Loucy (cell line): ENCODE results near the gene MOCS1.

Experiments used
- H2AFZ ChIP-seq: fragments of 200-600 bp; sonication (generic); 2 replicates; pipeline ENCODE4 v1.6.0; 2016; ENCODE audit warnings: antibody characterized with exemption, mild to moderate bottlenecking, low read length, moderate library complexity
- H3F3A ChIP-seq: fragments of 200-600 bp; 2 replicates; pipeline ENCODE4 v1.6.0; 2016; ENCODE audit warnings: antibody characterized with exemption, low read depth, mild to moderate bottlenecking
- H3K27me3 ChIP-seq: fragments of 200-600 bp; sonication (generic); 2 replicates; pipeline ENCODE4 v1.6.1; 2014; ENCODE audit warnings: low read length, mild to moderate bottlenecking; ENCODE audit not compliant: insufficient read depth, poor library complexity, severe bottlenecking
- H3K36me3 ChIP-seq: fragments of 200-600 bp; sonication (generic); 2 replicates; pipeline ENCODE4 v1.6.1; 2016; ENCODE audit warnings: low read length; ENCODE audit not compliant: insufficient read depth
- H3K4me1 ChIP-seq: fragments of 200-600 bp; sonication (generic); 2 replicates; pipeline ENCODE4 v1.5.1; 2014; ENCODE audit warnings: low read length, mild to moderate bottlenecking; ENCODE audit not compliant: insufficient read depth, poor library complexity, severe bottlenecking
- H3K4me2 ChIP-seq: fragments of 200-600 bp; sonication (generic); 2 replicates; pipeline ENCODE4 v1.6.0; 2014; ENCODE audit warnings: antibody characterized with exemption, low read length, low read depth, mild to moderate bottlenecking; ENCODE audit not compliant: poor library complexity, severe bottlenecking
- H3K4me3 ChIP-seq: fragments of 200-600 bp; sonication (generic); 2 replicates; pipeline ENCODE4 v1.5.1; 2014; ENCODE audit warnings: low read length, mild to moderate bottlenecking, mixed read lengths; ENCODE audit not compliant: poor library complexity, severe bottlenecking
- H3K79me2 ChIP-seq: fragments of 200-600 bp; sonication (generic); 2 replicates; pipeline ENCODE4 v1.6.1; 2014; ENCODE audit warnings: low read length; ENCODE audit not compliant: insufficient read depth
- H3K9ac ChIP-seq: fragments of 200-600 bp; sonication (generic); 2 replicates; pipeline ENCODE4 v1.6.0; 2014; ENCODE audit warnings: mild to moderate bottlenecking, low read depth, low read length, moderate library complexity; ENCODE audit not compliant: poor library complexity, severe bottlenecking
- H3K9me2 ChIP-seq: fragments of 200-600 bp; sonication (generic); replicated peaks from 2 replicates; pipeline ENCODE4 v1.6.1; 2016; ENCODE audit warnings: low read depth, low read length, mixed read lengths
- H3K9me3 ChIP-seq: fragments of 200-600 bp; sonication (generic); 2 replicates; pipeline ENCODE4 v1.6.1; 2014; ENCODE audit warnings: mild to moderate bottlenecking, antibody characterized with exemption, low read length, low read depth; ENCODE audit not compliant: insufficient read depth
- H4K20me1 ChIP-seq: fragments of 200-600 bp; sonication (generic); 2 replicates; pipeline ENCODE4 v1.6.0; 2014; ENCODE audit warnings: antibody characterized with exemption, low read length, mild to moderate bottlenecking; ENCODE audit not compliant: insufficient read depth, poor library complexity, severe bottlenecking
- EZH2phosphoT487 ChIP-seq: fragments of 200-600 bp; IDR thresholded peaks from 2 replicates; pipeline ENCODE4 v1.6.1; 2018; ENCODE audit warnings: antibody characterized with exemption, mild to moderate bottlenecking, moderate library complexity, borderline replicate concordance
- TF ChIP-seq, protein P1 (sequence below): fragments of 200-600 bp; sonication (generic); conservative IDR thresholded peaks from 2 replicates; pipeline ENCODE4 v1.5.1; 2014; ENCODE audit warnings: mild to moderate bottlenecking, antibody characterized with exemption, low read length

MOCS1 gene

DNA sequence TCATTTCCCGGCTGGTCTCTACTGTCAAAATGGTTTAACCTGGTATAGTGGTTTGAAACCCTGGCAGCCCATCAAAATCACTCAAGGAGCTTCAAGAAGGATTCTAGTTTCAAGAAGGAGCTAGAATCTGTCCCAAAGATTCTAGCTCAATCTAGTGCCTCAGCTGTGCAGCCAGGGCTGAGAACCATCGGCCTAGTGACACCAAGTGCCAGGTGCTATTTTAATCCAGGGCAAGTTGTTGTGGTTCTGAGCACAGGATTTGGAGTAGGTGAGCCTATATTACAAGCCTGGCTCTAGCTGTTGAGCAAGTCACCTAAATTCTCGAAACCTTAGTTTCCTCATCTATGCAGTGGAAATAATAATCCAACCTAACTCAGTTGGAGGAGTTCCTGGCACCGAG, 3.7 kb downstream of the MOCS1 start:
- Histone ChIP-seq H2AFZ (no peak overlapping the region), H3K79me2 (no peaks in the 10 kb centered on the region), H3K4me1 (peaks cover 17% of the 10 kb centered on the region), H3K9me3 (no peaks in the 10 kb centered on the region), H3K36me3 (no peaks in the 10 kb centered on the region), H3K9me2 (no peaks in the 10 kb centered on the region), H4K20me1 (no peaks in the 10 kb centered on the region), H3F3A (no peaks in the 10 kb centered on the region), H3K4me2 (no peak overlapping the region), H3K27me3 (no peaks in the 10 kb centered on the region), H3K4me3 (no peak overlapping the region), H3K9ac (no peak overlapping the region)
- TF ChIP-seq, protein P1, sequence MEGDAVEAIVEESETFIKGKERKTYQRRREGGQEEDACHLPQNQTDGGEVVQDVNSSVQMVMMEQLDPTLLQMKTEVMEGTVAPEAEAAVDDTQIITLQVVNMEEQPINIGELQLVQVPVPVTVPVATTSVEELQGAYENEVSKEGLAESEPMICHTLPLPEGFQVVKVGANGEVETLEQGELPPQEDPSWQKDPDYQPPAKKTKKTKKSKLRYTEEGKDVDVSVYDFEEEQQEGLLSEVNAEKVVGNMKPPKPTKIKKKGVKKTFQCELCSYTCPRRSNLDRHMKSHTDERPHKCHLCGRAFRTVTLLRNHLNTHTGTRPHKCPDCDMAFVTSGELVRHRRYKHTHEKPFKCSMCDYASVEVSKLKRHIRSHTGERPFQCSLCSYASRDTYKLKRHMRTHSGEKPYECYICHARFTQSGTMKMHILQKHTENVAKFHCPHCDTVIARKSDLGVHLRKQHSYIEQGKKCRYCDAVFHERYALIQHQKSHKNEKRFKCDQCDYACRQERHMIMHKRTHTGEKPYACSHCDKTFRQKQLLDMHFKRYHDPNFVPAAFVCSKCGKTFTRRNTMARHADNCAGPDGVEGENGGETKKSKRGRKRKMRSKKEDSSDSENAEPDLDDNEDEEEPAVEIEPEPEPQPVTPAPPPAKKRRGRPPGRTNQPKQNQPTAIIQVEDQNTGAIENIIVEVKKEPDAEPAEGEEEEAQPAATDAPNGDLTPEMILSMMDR, result no peak
- TF ChIP-seq EZH2phosphoT487, result no peak

DNA sequence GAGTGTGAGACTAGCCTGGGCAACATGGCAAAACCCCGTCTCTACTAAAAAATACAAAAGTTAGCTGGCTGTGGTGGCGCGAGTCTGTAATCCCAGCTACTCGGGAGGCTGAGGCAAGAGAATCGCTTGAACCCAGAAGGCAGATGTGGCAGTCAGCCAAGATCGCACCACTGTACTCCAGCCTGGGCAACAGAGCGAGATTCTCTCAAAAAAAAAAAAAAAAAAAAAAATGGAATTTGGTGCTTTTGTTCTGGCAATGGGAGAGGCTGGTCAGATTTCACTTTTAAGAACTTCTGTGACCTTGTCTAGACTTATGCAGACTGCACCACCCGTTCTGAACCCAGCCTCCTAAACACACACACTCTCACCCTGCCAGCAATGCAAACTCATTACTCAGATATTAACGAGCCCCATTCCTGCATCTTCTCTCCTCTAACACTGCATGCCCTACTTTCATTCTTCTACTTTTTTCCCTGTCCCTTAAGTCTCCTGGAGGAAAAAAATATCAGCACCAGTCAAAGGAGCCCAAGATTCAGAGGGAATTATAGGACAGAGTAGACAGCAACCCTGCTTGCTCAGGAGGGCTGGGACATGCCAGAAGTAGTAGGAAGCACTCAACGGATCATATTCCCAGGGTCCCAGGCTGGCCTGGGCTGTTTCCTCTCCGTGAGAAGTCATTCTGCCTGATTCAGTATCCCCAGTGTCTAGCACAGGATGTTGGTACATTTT, 4.4 kb downstream of the MOCS1 start:
- Histone ChIP-seq H3K4me3 (no peak overlapping the region), H3K36me3 (no peaks in the 10 kb centered on the region), H3K9me3 (no peaks in the 10 kb centered on the region), H3K79me2 (no peaks in the 10 kb centered on the region), H3K9ac (peak overlapping the region; percentile 12), H3K27me3 (no peaks in the 10 kb centered on the region), H3F3A (no peaks in the 10 kb centered on the region), H3K4me1 (peaks cover 17% of the 10 kb centered on the region), H3K4me2 (peak overlapping the region; percentile 30), H2AFZ (no peak overlapping the region), H3K9me2 (no peaks in the 10 kb centered on the region), H4K20me1 (no peaks in the 10 kb centered on the region)
- TF ChIP-seq EZH2phosphoT487, result no peak
- TF ChIP-seq, protein P1, result no peak

DNA sequence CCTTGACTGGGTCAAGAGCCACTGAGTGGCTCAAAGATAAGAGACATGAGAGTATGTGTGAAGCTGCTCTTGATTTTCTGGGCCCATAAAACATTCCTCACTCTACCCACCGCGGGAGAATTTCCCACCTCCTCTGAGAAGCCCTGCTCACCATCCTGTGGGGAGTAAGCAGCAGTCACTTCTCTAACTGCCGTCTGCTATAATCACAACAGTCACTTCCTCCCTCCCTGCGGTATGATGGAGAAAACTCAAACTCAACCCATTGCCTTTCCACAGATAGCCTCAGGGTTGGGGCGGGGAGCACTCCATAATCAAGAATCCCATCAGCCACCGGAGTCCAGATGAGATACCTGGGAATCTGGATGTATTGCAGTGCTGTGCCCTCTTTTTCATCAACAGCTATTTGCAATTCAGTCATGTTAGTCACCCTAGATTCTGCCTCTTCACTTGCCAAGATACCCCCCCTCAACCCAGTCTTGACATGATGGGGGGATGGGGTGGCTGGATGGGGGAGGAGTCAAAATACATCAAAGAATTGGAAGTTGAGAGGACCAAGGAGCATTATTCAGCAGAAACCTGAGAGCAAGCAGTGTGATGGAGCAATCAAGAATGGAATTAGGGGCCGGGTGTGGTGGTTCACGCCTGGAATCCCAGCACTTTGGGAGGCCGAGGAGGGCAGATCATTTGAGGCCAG, 5.1 kb downstream of the MOCS1 start:
- no peaks in the 10 kb centered on the region for H3K9me2 ChIP-seq
- peak overlapping the region; percentile 30 for H3K4me2 ChIP-seq
- no peaks in the 10 kb centered on the region for H3K36me3 ChIP-seq
- H4K20me1 ChIP-seq, result no peaks in the 10 kb centered on the region
- TF ChIP-seq EZH2phosphoT487, result no peak
- TF ChIP-seq, protein P1, result no peak
- H3K27me3 ChIP-seq, result no peaks in the 10 kb centered on the region
- H2AFZ ChIP-seq, result 0 out of 2 replicates have a peak overlapping the region, but pooled peaks have one; percentile 4
- H3K4me3 ChIP-seq, result peak overlapping the region; percentile 15
- H3K79me2 ChIP-seq, result no peaks in the 10 kb centered on the region
- H3K4me1 ChIP-seq, result peaks cover 17% of the 10 kb centered on the region
- no peak overlapping the region for H3K9ac ChIP-seq
- H3K9me3 ChIP-seq, result no peaks in the 10 kb centered on the region
- no peaks in the 10 kb centered on the region for H3F3A ChIP-seq
